Activated CD8-positive, alpha-beta memory T cell treated with anti-CD3 and anti-CD28 coated beads, Interleukin-2, amount 50 U/mL, for 48 hours (primary cell): Measurements from ENCODE around the gene FNDC3B.
"Not testable (repeated sequence)": the region's sequence is repeated elsewhere in the genome, so short reads cannot be mapped to it uniquely, and the experiment has no call there.

Source experiments
- DNase-seq: peaks from one replicate; pipeline ENCODE4 v3.0.0-alpha.2; 2020

The FNDC3B gene

DNA sequence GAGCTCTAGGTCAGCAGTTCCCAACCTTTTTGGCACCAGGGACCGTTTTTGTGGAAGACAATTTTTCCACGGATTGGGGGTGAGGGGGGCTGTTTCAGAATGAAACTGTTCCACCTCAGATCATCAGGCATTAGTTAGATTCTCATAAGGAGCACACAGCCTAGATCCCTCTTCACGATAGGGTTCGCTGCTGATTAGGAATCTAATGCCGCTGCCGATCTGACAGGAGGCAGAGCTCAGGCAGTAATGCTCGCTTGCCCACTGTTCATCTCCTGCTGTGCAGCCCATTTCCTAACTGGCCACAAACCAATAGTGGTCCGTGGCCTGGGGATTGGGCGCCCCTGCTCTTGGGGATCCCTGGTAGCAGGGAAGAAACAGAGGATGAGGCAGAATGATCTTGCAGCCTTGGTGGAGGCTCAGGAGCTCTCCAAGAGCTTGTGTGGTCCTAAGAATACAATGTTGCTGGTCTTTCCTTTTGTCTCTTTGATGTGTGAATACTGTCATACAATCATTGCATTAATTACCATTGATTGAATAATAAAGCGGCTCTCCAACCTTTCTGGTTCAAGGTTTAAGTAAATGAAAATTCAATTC is 183.2 kb downstream of the FNDC3B start:
- no peak for DNase-seq

- DNase-seq, result no peak
Measured at GRCh38 chr3:172223870-172224269, 184.5 kb downstream of the FNDC3B start.

DNA sequence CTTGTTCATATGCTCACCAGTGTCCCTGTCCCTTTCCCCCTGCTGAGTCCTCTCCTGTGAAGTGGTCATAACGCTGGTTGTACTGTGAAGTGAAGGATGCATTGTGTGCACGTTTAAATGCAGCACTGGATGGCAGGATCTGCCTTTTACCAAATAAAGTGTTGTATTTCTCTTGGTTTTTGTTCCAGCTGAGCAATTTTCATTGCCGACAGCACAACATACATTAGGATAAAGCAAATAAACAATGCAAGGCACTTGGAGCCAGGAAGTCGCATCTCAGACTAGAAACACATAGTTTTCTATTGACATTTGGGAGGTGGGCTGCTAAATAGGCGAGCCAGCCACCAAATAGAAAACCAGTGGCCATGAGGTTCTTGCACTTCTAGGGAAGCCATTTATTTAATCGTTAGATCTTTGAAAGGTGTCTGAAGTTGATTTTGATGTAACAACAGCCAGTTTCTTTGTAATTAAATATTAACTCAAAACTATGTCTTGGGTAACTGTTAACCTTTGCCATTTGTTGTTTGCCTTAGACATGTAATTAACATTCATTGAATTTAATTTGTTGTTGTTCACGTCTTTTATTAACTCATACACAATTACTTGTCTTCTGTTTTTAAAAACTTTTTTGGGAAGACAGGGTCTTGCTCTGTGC is 185.3 kb downstream of the FNDC3B start:
- no peak for DNase-seq

- no peak for DNase-seq
Measured at GRCh38 chr3:172225215-172225707, 185.9 kb downstream of the FNDC3B start.

- no peak for DNase-seq
Measured at GRCh38 chr3:172226831-172227230, 187.5 kb downstream of the FNDC3B start.

- no peak for DNase-seq
Measured at GRCh38 chr3:172227340-172228035, 188.1 kb downstream of the FNDC3B start.

- no peak for DNase-seq
Measured at GRCh38 chr3:172228036-172228415, 188.6 kb downstream of the FNDC3B start.

DNA sequence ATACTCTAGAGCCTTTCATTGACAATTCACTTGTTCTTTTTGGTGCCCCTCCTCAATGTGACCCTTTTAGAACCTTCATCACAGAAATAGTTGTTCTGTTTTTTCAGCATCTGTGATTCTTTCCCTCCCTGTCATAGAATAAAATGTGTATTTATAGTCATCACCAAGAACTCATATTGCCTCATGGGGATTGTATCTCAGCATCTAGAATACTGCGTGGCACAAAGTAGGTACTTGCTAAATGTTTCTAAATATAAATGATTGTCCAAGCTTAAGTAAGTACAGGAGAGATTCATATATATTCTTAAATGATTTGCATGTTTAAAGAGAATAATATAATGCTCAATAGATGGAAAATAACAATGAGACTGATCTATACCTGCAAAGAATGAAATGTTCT is 190.1 kb downstream of the FNDC3B start:
- no peak for DNase-seq

DNA sequence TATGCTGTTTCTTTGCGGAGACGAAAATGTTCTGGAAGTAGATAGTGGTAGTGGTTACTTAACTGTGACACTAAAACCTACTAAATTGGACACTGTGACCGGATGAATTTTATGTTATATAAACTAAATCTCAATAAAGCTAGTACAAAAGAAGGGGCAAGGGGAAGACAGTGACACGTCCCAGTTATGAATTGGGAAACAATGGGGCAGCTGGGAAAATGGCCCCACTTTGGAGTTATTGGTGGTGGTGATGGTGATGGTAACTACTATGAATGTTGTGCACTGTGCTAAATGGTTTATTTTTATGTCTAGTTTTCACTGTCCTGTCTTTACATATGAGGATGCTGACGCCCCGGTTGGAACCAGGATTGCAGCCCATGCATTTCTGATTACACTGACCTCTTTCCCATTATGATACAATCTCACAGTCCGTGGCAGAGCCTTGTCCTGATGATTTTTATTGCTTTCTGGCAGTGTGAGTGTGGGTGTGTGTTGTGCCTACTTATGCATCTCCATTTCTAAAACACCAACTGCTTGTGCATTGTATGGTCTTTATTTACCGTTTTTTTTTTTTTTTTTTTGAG is 192.0 kb downstream of the FNDC3B start:
- DNase-seq, result no peak

DNA sequence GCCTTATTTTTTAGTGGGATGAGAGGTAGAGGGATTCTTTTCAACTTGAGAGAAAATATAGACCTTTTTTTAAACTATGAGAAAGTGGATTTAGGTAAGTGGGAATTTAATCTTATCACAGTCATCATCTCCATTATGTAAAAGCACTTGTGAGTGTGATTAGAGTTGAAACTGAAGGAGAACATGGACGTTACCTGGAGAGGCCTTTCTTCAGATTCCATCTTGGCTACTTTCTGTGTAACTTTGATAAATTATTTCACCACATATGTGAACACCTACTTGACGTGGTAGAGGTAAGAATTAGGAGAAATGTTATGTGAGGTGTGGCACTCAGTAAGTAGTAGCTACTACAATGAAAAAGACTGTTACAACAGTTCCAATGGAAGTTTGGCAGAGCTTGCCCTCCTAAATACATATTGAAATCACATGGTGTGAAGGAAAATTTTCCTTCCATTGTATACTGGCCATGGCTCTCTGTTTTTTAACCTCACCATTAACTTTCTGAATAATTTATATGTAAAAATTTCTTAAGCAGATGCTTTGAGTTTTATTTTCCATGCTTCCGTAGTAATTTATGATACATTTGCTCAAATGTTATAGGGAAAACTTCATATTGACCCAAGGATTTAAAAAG is 193.3 kb downstream of the FNDC3B start:
- DNase-seq, result no peak

GRCh38 chr3:172233474-172234277 is 194.3 kb downstream of the FNDC3B start:
- no peak for DNase-seq

GRCh38 chr3:172235698-172236097 is 196.3 kb downstream of the FNDC3B start:
- no peak for DNase-seq

GRCh38 chr3:172236771-172237742 is 197.7 kb downstream of the FNDC3B start:
- DNase-seq, result no peak

DNA sequence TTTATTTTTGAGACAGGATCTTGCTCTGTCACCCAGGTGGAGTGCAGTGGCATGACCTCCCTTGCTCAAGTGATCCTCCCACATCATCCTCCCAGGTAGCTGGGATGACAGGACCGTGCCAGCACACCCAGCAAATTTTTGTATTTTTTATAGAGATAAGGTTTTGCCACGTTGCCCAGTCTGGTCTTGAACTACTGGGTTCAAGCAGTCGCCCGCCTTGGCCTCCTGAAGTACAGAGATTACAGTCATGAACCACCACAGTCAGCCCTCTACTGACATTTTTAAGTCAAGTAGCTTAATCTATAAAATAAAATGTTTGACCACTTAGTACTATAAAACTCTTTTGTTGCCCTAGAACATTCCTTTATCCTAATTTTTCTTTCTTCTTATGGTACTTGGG is 198.8 kb downstream of the FNDC3B start:
- no peak for DNase-seq

- no peak for DNase-seq
Measured at GRCh38 chr3:172239218-172239790, 199.9 kb downstream of the FNDC3B start.

- no peak for DNase-seq
Measured at GRCh38 chr3:172241405-172241804, 202.0 kb downstream of the FNDC3B start.

- not testable (repeated sequence) for DNase-seq
Measured at GRCh38 chr3:172242471-172242870, 203.1 kb downstream of the FNDC3B start.

- not testable (repeated sequence) for DNase-seq
Measured at GRCh38 chr3:172243376-172243775, 204.0 kb downstream of the FNDC3B start.

GRCh38 chr3:172244011-172244410 is 204.6 kb downstream of the FNDC3B start:
- no peak for DNase-seq

- DNase-seq, result no peak
Measured at GRCh38 chr3:172245241-172245640, 205.9 kb downstream of the FNDC3B start.
